WTC11 (cell line): Measurements from ENCODE around the gene MRPS5. TPM values are rescaled to one million over a fixed set of nuclear protein-coding genes. Genes with fewer than 3 reads are reported as not detected.

Experiments used
- ATAC-seq: fragments of 200-7000 bp; cut with Tn5 transposase; 2 replicates; pipeline ENCODE4 v1.10.0; 2021; ENCODE audit warnings: mild to moderate bottlenecking, moderate library complexity
- CTCF ChIA-PET: fragments of 300-600 bp; sonication (Branson Sonifier 250); formaldehyde crosslinking; loops from one replicate; lab custom pipeline; 2021; ENCODE audit warnings: antibody characterized with exemption; lab: Charles Lee
- POLR2A ChIA-PET: fragments of 350-600 bp; sonication (Branson Sonifier 250); formaldehyde crosslinking; loops from one replicate; lab custom pipeline; 2021; ENCODE audit warnings: antibody characterized with exemption; lab: Charles Lee
- DNase-seq: peaks from one replicate; pipeline ENCODE4 v3.0.0; 2021; ENCODE audit warnings: low spot score
- H3K27ac Mint-ChIP-seq: 2 replicates; pipeline ENCODE4 v1.8.0; 2021; ENCODE audit warnings: mixed read lengths
- H3K27me3 Mint-ChIP-seq: 2 replicates; pipeline ENCODE4 v1.8.0; 2021; ENCODE audit warnings: low read depth, mild to moderate bottlenecking, moderate library complexity, mixed read lengths
- H3K36me3 Mint-ChIP-seq: 2 replicates; pipeline ENCODE4 v1.8.0; 2021; ENCODE audit warnings: mixed read lengths
- H3K4me1 Mint-ChIP-seq: 2 replicates; pipeline ENCODE4 v1.8.0; 2022; ENCODE audit warnings: mixed read lengths
- H3K4me3 Mint-ChIP-seq: 2 replicates; pipeline ENCODE4 v1.8.0; 2021; ENCODE audit warnings: mild to moderate bottlenecking, moderate library complexity, mixed read lengths
- H3K9me3 Mint-ChIP-seq: 2 replicates; pipeline ENCODE4 v1.8.0; 2021; ENCODE audit warnings: mixed read lengths
- ETV6 ChIP-seq: sonication (generic); formaldehyde crosslinking; IDR thresholded peaks from 2 replicates; pipeline ENCODE4 v1.8.1; 2022; ENCODE audit warnings: mild to moderate bottlenecking, missing genetic modification reagents
- FOXK1 ChIP-seq: sonication (generic); formaldehyde crosslinking; IDR thresholded peaks from 2 replicates; pipeline ENCODE4 v1.8.0; 2022; ENCODE audit warnings: mild to moderate bottlenecking, moderate library complexity, missing genetic modification reagents
- GABPB1 ChIP-seq: sonication (generic); formaldehyde crosslinking; IDR thresholded peaks from 2 replicates; pipeline ENCODE4 v1.8.1; 2023; ENCODE audit warnings: mild to moderate bottlenecking, missing genetic modification reagents
- GTF2I ChIP-seq: fragments of 250-450 bp; sonication (Bioruptor Pico); conservative IDR thresholded peaks from 2 replicates; pipeline ENCODE4 v1.4.0; 2021; ENCODE audit warnings: mild to moderate bottlenecking
- IRF2 ChIP-seq: sonication (generic); formaldehyde crosslinking; IDR thresholded peaks from 2 replicates; pipeline ENCODE4 v1.8.0; 2022; ENCODE audit warnings: low read depth, missing genetic modification reagents, borderline replicate concordance
- JAZF1 ChIP-seq: fragments of 250-450 bp; sonication (Bioruptor Pico); IDR thresholded peaks from 2 replicates; pipeline ENCODE4 v1.9.0; 2021; ENCODE audit warnings: moderate library complexity, mild to moderate bottlenecking, inconsistent platforms
- MXD4 ChIP-seq: fragments of 250-450 bp; sonication (Bioruptor Pico); IDR thresholded peaks from 2 replicates; pipeline ENCODE4 v1.8.0; 2021; ENCODE audit warnings: mild to moderate bottlenecking, moderate library complexity, borderline replicate concordance
- NR2C2 ChIP-seq: sonication (generic); formaldehyde crosslinking; IDR thresholded peaks from 2 replicates; pipeline ENCODE4 v1.8.0; 2022; ENCODE audit warnings: mild to moderate bottlenecking, missing genetic modification reagents
- SOX15 ChIP-seq: fragments of 250-450 bp; sonication (Bioruptor Pico); IDR thresholded peaks from 2 replicates; pipeline ENCODE4 v1.9.0; 2021; ENCODE audit warnings: mild to moderate bottlenecking
- TEAD4 ChIP-seq: sonication (generic); formaldehyde crosslinking; IDR thresholded peaks from 2 replicates; pipeline ENCODE4 v1.8.0; 2022; ENCODE audit warnings: mild to moderate bottlenecking, missing genetic modification reagents
- TP53 ChIP-seq: sonication (generic); formaldehyde crosslinking; IDR thresholded peaks from 2 replicates; pipeline ENCODE4 v1.8.1; 2023; ENCODE audit warnings: mild to moderate bottlenecking, missing genetic modification reagents
- ZNF121 ChIP-seq: sonication (generic); formaldehyde crosslinking; IDR thresholded peaks from 2 replicates; pipeline ENCODE4 v1.8.0; 2023; ENCODE audit warnings: missing genetic modification reagents
- ZNF396 ChIP-seq: fragments of 250-450 bp; sonication (Bioruptor Pico); IDR thresholded peaks from 2 replicates; pipeline ENCODE4 v1.8.0; 2021; ENCODE audit warnings: mild to moderate bottlenecking, moderate library complexity, borderline replicate concordance
- total RNA-seq: library from RNA; stranded (reverse); gene quantifications from 3 replicates; pipeline ENCODE4 v1.2.3, GENCODE V29; 2021
- TF ChIP-seq, protein P1 (sequence below): sonication (generic); formaldehyde crosslinking; IDR thresholded peaks from 2 replicates; pipeline ENCODE4 v1.8.1; 2023; ENCODE audit warnings: mild to moderate bottlenecking, moderate library complexity, missing genetic modification reagents
- TF ChIP-seq, protein P2 (sequence below): sonication (generic); formaldehyde crosslinking; conservative IDR thresholded peaks from 2 replicates; pipeline ENCODE4 v1.8.1; 2023; ENCODE audit warnings: mild to moderate bottlenecking, low read depth, missing genetic modification reagents, moderate library complexity
- TF ChIP-seq, protein P3 (sequence below): sonication (generic); formaldehyde crosslinking; IDR thresholded peaks from 2 replicates; pipeline ENCODE4 v1.8.1; 2022; ENCODE audit warnings: mild to moderate bottlenecking, moderate library complexity, missing genetic modification reagents
- TF ChIP-seq, protein P4 (sequence below): sonication (generic); formaldehyde crosslinking; conservative IDR thresholded peaks from 2 replicates; pipeline ENCODE4 v1.8.1; 2022; ENCODE audit warnings: mild to moderate bottlenecking, missing genetic modification reagents
- TF ChIP-seq, protein P5 (sequence below): fragments of 250-450 bp; sonication (Bioruptor Pico); conservative IDR thresholded peaks from 2 replicates; pipeline ENCODE4 v1.9.0; 2021; ENCODE audit warnings: mild to moderate bottlenecking

MRPS5 gene
- total RNA-seq, 1 experiment from 2014 or later = 70.3 TPM

GRCh38 chr2:95113464-95113863 lies 8.1 kb downstream of the MRPS5 start (continued):
- TF ChIP-seq, protein P1, sequence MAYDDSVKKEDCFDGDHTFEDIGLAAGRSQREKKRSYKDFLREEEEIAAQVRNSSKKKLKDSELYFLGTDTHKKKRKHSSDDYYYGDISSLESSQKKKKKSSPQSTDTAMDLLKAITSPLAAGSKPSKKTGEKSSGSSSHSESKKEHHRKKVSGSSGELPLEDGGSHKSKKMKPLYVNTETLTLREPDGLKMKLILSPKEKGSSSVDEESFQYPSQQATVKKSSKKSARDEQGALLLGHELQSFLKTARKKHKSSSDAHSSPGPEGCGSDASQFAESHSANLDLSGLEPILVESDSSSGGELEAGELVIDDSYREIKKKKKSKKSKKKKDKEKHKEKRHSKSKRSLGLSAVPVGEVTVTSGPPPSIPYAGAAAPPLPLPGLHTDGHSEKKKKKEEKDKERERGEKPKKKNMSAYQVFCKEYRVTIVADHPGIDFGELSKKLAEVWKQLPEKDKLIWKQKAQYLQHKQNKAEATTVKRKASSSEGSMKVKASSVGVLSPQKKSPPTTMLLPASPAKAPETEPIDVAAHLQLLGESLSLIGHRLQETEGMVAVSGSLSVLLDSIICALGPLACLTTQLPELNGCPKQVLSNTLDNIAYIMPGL (CRISPR knock-in tag) = no peak
- TF ChIP-seq, protein P2, sequence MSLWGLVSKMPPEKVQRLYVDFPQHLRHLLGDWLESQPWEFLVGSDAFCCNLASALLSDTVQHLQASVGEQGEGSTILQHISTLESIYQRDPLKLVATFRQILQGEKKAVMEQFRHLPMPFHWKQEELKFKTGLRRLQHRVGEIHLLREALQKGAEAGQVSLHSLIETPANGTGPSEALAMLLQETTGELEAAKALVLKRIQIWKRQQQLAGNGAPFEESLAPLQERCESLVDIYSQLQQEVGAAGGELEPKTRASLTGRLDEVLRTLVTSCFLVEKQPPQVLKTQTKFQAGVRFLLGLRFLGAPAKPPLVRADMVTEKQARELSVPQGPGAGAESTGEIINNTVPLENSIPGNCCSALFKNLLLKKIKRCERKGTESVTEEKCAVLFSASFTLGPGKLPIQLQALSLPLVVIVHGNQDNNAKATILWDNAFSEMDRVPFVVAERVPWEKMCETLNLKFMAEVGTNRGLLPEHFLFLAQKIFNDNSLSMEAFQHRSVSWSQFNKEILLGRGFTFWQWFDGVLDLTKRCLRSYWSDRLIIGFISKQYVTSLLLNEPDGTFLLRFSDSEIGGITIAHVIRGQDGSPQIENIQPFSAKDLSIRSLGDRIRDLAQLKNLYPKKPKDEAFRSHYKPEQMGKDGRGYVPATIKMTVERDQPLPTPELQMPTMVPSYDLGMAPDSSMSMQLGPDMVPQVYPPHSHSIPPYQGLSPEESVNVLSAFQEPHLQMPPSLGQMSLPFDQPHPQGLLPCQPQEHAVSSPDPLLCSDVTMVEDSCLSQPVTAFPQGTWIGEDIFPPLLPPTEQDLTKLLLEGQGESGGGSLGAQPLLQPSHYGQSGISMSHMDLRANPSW (CRISPR knock-in tag) = no peak
- TF ChIP-seq SOX15 (no peak), GABPB1 (CRISPR knock-in tag) (no peak)

GRCh38 chr2:95110395-95110794 lies 11.2 kb downstream of the MRPS5 start:
- H3K4me3 Mint-ChIP-seq = no peak overlapping the region
- H3K36me3 Mint-ChIP-seq = peaks cover 70% of the 10 kb centered on the region
- TF ChIP-seq ETV6 (CRISPR knock-in tag) (no peak), ZNF121 (CRISPR knock-in tag) (peak; percentile 74)
- H3K9me3 Mint-ChIP-seq = no peaks in the 10 kb centered on the region
- ChIA-PET CTCF (no interaction called here), POLR2A (no interaction called here)
- no peaks in the 10 kb centered on the region for H3K27me3 Mint-ChIP-seq
- ATAC-seq (no peak), DNase-seq (no peak)
- no peak overlapping the region for H3K27ac Mint-ChIP-seq
- H3K4me1 Mint-ChIP-seq = no peaks in the 10 kb centered on the region

DNA sequence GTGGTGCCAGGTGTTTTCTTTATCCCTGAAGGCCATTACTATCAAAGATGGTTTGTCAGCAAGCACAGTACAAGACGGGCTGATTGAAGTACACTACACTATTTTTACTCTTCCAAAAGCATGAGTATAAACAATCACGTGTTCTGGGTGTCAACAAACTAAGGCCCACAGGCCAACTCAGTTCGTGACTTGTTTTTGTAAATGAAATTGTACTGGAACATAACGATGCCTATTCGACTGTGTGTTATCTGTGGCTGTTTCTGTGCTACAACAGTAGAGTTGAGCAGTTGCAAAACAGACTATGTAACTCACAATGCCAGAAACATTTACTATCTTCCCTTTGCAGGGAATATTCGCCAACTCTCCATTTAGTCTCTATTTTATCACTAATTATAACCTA lies 12.3 kb downstream of the MRPS5 start:
- POLR2A ChIA-PET = no interaction called here
- CTCF ChIA-PET = interaction anchor here (0.8 kb wide), 1 partner anchor 123 kb away, joined by 3 read pairs; no protein-coding TSS in a partner anchor
- DNase-seq (no peak), ATAC-seq (no peak)
- H3K36me3 Mint-ChIP-seq = peaks cover 68% of the 10 kb centered on the region
- no peak overlapping the region for H3K27ac Mint-ChIP-seq
- TF ChIP-seq TP53 (CRISPR knock-in tag) = no peak
- H3K4me1 Mint-ChIP-seq = no peaks in the 10 kb centered on the region
- H3K4me3 Mint-ChIP-seq = no peak overlapping the region
- H3K9me3 Mint-ChIP-seq = no peaks in the 10 kb centered on the region
- H3K27me3 Mint-ChIP-seq = no peaks in the 10 kb centered on the region

GRCh38 chr2:95106081-95106480 lies 15.5 kb downstream of the MRPS5 start:
- ChIA-PET CTCF (no interaction called here), POLR2A (no interaction called here)
- DNase-seq = no peak
- TF ChIP-seq SOX15 = no peak
- no peak for ATAC-seq
- Mint-ChIP-seq H3K9me3 (no peaks in the 10 kb centered on the region), H3K27ac (no peak overlapping the region), H3K4me3 (no peak overlapping the region), H3K36me3 (peaks cover 77% of the 10 kb centered on the region), H3K4me1 (no peaks in the 10 kb centered on the region), H3K27me3 (no peaks in the 10 kb centered on the region)

GRCh38 chr2:95104606-95105005 lies 17.0 kb downstream of the MRPS5 start:
- Mint-ChIP-seq H3K36me3 (peaks cover 80% of the 10 kb centered on the region), H3K4me3 (no peak overlapping the region), H3K9me3 (no peaks in the 10 kb centered on the region), H3K27me3 (no peaks in the 10 kb centered on the region), H3K4me1 (no peaks in the 10 kb centered on the region), H3K27ac (no peak overlapping the region)
- ATAC-seq (no peak), DNase-seq (no peak)
- POLR2A ChIA-PET = no interaction called here
- CTCF ChIA-PET = no interaction called here
- TF ChIP-seq JAZF1 (CRISPR knock-in tag) (no peak), GTF2I (CRISPR knock-in tag) (no peak), NR2C2 (CRISPR knock-in tag) (no peak), MXD4 (CRISPR knock-in tag) (no peak), TEAD4 (CRISPR knock-in tag) (no peak), ZNF396 (CRISPR knock-in tag) (no peak), FOXK1 (CRISPR knock-in tag) (no peak), ETV6 (CRISPR knock-in tag) (no peak), IRF2 (CRISPR knock-in tag) (no peak)
- TF ChIP-seq, protein P3, sequence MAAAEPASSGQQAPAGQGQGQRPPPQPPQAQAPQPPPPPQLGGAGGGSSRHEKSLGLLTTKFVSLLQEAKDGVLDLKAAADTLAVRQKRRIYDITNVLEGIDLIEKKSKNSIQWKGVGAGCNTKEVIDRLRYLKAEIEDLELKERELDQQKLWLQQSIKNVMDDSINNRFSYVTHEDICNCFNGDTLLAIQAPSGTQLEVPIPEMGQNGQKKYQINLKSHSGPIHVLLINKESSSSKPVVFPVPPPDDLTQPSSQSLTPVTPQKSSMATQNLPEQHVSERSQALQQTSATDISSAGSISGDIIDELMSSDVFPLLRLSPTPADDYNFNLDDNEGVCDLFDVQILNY (CRISPR knock-in tag) = no peak
- TF ChIP-seq, protein P1 (CRISPR knock-in tag) = no peak
- TF ChIP-seq, protein P4, sequence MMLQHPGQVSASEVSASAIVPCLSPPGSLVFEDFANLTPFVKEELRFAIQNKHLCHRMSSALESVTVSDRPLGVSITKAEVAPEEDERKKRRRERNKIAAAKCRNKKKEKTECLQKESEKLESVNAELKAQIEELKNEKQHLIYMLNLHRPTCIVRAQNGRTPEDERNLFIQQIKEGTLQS (CRISPR knock-in tag) = no peak
- TF ChIP-seq, protein P5, sequence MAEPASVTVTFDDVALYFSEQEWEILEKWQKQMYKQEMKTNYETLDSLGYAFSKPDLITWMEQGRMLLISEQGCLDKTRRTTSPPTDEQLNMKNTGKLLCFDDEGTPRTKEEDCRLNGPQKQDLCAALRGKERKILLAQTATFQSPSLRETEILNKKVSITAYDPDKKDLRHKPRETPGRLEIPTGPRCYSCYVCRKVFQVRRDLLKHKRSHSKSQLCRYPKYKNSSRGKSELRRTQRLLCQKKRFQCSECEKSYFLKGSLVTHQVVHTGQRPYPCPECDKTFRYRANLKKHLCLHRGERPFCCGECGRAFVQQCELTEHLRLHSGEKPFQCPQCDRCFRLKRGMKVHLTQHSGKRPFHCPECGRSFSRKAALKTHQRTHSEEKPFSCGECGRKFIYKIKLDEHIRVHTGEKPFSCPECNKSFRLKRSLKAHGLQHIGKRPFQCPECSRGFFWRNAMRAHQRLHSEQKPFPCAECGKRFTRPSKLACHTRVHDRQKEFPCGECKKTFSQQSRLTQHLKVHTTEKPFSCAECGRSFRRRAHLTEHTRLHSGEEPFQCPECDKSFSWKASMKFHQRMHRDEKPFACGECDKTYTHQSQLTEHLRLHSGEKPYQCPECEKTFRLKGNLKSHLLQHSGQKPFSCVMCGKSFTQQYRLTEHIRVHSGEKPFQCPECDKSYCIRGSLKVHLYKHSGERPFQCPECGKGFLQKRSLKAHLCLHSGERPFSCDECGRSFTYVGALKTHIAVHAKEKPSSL (CRISPR knock-in tag) = no peak
